ENCODE measurements around the gene CCDC88A.
A peak's percentile ranks its signal among the peaks of the same experiment; 100 is the strongest.
"Not testable (repeated sequence)": the region's sequence is repeated elsewhere in the genome, so short reads cannot be mapped to it uniquely, and the experiment has no call there.

CCDC88A gene
- 19.5 to 32.8 (median 29.7) reads per million in 4 experiments for total RNA-seq

DNA sequence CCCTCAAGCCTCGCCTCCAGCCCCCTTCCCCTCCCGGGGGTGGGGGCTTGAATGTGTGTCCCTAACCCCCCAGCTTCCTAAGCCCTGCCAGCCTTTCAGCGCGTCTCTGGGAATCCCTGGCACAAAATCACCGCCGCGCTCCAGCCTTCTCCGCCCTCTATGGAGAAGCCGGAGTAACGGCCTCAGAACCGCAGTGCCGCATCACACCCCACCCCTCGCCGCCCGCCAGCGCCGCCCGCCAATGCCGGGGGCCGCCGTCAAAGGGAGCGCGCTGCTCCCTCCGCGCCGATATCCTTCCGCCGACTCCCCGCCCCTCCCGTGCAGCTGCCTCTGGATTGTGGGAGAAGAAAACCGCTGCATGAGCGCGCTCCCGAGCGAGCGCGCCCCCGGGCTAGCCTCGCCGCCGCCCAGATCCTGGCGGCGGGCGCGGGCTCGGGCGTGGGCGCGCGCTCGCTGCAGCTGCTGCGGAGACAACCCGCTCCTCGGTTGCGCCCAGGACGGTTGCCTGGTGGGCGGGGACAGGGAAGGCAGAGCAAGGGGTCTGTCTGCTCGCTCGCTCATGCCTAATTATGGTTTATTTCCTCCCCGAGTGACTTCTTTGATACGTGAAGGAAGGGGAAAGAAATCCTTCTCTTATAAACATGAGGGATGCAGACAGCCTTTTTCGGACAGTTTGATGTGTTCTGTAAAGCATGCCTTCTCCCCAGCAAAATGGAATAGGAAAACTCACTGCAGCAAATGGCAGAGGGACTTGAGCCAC lies at the start of gene CCDC88A:
Gene CCDC88A, minus strand, starts transcription at position 178 of the 760 bp plus-strand sequence. CDS start 777 bp downstream, outside the sequence.
- DNase-seq, result peak; percentile 80

GRCh38 chr2:55461679-55462078 lies 42.0 kb upstream of the CCDC88A start:
- DNase-seq, result no peak

GRCh38 chr2:55460562-55460961 lies 40.9 kb upstream of the CCDC88A start:
- no peak for DNase-seq

DNA sequence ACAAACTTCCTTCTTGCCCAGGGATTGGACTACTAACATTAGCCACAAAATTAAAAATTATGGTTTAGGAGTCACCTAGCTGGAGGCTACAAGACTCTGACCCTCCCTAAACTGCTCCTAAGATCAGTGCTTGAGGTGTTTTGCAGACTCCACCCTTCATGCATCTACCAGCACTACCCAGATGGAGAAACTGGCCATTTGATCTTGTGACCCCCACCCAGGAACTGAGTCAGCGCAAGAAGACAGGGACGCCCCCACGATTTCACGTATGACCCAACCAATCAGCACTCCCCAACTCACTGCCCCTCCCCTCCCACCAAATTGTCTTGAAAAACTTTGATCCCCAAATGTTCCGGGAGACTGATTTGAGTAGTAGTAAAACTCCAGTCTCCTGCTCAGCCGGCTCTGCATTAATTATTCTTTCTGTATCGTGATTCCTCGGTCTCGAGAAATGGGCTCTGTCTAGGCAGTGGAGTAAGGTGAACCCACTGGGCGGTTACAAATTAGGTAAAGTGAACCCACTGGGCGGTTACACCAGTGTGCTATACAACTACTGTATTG lies 40.1 kb upstream of the CCDC88A start:
- DNase-seq, result no peak

GRCh38 chr2:55459279-55459678 lies 39.6 kb upstream of the CCDC88A start:
- no peak for DNase-seq

DNA sequence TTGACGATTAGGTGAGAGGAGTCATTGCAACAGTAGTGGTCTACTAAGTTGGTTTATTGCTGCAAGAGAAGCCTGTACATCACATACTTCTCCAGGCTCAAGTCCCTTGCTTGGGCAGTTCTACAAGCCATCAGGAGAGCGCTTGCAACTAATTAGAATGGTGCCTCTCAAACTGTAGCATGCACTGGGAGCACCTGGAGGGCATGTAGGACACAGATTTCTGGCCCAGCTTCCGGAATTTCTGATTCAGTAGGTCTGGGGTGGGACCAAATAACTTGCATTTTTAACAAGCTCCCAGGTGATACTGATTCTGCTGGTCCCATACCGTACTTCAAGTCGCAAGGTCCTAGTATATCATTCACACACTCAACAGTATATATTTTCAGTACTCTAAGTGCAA lies 34.5 kb upstream of the CCDC88A start:
- DNase-seq, result no peak

DNA sequence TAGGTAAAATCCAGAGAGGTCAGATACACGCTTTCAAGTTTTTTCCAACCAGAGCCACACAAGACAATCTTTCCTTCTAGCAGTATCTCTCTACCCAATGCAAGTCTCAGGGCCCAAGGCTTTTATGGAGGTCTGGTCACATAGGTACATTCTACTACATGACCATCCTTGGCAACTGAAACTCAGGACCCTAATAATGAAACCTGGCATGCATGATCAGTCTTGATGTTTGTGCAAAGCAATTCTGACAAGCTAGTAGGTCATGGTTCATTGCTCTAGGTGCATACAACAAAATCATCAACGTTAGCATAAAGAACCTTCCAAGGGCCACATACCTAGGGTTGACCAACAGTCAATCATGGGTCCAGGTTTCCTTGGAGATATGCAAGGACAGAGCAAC lies 33.2 kb upstream of the CCDC88A start:
- DNase-seq, result no peak

- DNase-seq, result no peak
Observed at GRCh38 chr2:55451699-55452098, 32.0 kb upstream of the CCDC88A start.

GRCh38 chr2:55450014-55450413 lies 30.4 kb upstream of the CCDC88A start:
- not testable (repeated sequence) for DNase-seq

DNA sequence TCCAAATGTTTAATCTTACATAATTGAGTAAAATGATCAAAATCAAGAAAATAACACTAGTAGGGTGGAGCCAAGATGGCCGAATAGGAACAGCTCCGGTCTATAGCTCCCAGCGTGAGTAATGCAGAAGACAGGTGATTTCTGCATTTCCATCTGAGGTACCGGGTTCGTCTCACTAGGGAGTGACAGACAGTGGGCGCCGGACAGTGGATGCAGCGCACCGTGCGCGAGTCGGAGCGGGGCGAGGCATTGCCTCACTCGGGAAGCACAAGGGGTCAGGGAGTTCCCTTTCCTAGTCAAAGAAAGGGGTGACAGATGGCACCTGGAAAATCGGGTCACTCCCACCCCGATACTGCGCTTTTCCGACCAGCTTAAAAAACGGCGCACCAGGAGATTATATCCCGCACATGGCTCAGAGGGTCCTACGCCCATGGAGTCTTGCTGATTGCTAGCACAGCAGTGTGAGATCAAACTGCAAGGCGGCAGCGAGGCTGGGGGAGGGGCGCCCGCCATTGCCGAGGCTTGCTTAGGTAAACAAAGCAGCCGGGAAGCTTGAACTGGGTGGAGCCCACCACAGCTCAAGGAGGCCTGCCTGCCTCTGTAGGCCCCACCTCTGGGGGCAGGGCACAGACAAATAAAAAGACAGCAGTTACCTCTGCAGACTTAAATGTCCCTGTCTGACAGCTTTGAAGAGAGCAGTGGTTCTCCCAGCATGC lies 22.5 kb upstream of the CCDC88A start:
- not testable (repeated sequence) for DNase-seq

DNA sequence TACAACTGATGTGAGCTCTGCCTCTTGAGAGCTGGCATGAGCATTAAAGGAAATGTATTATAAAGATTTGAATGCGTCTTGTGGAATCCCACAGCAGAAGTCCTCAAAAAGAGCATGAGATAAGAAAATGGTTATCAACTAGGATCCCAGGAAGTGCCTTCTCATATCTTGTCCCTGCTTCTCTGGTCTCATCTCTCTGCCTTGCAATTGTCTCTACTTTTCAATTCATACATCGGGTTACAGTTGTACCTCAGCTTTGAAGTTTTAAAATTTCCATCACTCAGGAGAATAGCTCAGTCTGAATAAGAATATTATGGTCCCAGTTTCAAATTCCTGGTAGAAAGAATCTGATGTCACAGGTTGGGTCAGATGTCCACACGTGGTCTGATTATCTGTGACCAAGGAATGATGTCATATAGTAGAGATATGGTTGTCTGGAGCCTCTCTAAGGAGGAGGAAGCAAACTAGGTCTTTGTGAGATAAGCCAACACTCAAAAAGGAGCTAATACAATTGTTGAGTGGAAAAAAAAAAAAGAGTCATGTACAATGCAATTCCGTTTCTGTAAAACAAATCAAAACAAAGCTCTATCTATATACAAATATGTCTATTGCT lies 21.7 kb upstream of the CCDC88A start:
- no peak for DNase-seq

GRCh38 chr2:55439101-55439397 lies 19.4 kb upstream of the CCDC88A start:
- no peak for DNase-seq

DNA sequence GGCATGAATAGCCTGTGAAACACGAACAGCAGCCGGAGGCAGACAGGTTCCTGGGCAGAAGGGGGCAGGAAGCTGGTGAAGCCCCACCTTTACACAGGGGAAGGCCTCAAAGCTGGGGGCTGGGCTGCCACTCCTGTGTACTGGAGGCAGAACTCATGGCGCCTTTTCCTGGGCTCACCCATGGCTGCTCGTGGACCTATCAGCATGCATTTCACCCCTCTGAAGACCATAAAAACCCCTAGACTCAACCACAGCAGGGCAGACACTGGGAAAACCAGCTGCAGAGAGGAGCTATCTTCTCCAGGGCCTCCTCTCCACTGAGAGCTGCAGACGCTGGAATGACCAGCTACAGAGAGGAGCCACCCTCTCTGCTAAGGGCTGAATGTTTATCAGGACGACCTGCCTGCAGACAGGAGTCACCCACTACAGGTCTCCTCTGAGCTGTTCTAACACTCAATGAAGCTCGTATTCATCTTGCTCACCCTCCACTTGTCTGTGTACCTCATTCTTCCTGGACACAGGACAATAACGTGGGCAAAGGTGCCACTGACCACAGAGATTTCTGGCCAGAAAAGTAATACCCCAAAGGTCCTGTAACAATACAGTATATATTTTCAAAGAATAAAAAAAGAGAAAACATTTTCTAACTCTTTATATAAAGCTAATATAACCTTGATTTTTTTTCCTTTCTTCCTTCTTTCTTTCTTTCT lies 18.9 kb upstream of the CCDC88A start:
- DNase-seq, result no peak

GRCh38 chr2:55437515-55438390 lies 18.1 kb upstream of the CCDC88A start:
- DNase-seq, result no peak

GRCh38 chr2:55431982-55432627 lies 12.4 kb upstream of the CCDC88A start:
- DNase-seq, result no peak

- DNase-seq, result no peak
Observed at GRCh38 chr2:55430211-55430975, 10.7 kb upstream of the CCDC88A start.

DNA sequence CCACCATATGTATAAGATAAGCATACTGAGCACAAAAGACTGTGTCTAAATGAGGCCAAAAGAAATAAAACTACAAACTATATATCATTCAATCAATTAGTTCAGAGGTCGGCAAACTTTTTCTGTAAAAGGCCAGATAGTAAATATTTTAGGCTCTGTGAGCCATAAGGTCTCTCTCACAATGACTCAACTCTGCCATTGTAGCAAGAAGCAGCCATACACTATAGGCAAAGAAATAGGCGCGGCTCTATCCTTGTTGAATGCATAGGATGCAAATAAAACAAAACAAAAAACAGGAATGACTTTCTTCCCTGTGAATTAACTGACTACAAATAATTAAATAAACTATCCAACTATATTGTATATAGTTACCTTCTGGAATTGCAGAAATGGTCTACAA lies 8.6 kb upstream of the CCDC88A start:
- no peak for DNase-seq

DNA sequence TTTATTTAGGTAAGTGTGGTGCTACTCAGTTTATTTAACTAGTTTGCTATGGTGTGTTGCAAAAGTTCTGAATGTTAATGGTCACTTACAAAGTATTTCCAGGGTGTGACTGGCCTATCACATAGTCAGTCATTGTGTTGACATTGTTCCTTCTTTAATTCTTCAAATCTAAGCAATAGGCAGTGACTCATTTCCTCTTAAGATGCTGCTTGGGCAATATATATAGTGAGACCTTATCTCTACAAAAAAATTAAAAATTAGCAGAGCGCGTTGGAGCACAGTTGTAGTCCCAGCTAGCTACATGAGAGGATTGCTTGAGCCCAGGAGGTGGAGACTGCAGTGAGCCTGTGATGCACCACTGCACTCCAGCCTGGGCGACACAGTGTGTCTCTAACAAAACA lies 5.8 kb upstream of the CCDC88A start:
- no peak for DNase-seq

DNA sequence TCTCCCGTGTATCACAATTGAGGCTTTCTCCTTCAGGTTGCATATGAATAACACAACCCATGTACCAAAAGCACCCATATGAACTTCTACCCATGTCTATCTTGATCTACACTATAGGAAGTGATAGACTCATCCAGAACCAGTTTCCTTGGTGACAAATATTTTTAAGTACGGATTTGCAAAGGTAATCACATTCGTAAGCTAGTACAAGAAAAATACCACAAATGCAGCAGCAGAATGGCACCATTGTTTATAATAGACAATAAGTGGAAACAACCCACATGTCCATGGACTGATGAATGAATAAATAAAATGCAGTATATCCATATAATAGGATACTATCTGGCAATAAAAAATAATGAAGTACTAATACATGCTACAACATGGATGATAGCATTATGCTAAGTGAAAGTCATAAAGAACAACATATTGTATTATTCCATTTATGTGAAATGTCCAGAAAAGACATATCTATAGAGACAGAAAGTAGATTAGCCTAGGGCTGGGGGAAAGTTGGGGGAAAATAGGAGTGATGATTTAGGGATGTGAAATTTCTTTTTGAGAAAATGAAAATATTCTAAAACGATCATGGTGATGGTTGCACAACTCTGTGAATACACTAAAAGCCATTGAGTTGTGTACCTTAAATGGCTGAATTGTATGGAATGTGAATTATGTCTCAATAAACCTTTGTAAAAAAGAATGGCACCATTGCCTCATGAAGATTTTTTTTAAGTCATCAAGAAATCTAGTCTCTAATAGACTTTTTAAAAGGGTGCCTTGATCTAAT lies 3.4 kb upstream of the CCDC88A start:
- no peak for DNase-seq

DNA sequence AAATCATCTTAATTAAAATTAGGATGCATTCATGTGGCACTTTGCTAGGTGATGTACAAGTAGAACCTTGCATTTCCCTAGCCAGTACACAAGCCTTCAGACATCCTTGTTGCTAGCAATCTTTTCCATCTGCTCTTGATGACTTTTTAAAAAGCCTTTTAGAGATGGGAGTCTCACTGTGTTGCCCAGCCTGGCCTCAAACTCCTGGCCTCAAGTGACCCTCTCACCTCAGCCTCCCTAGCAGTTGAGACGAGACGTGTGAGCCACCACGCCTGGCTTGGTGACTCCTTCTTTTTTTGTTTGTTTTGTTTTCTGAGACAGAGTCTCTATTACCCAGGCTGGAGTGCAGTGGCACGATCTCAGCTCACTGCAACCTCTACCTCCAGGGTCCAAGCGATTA lies 1.7 kb upstream of the CCDC88A start:
- no peak for DNase-seq

All from effector CD8-positive, alpha-beta T cell (primary cell).